Neural progenitor cell (in vitro differentiated cells): ENCODE results near the gene HSPB8. TPM values are rescaled to one million over a fixed set of nuclear protein-coding genes. Genes with fewer than 3 reads are reported as not detected.

Source experiments
- DNase-seq: peaks from one replicate; pipeline ENCODE4 v3.0.0-alpha.2; 2016; ENCODE audit warnings: low spot score
- H2AFZ ChIP-seq: fragments of 200-600 bp; sonication (generic); replicated peaks from 2 replicates; pipeline ENCODE4 v1.6.1; 2016; ENCODE audit warnings: antibody characterized with exemption
- H3F3A ChIP-seq: fragments of 200-600 bp; sonication (generic); 2 replicates; pipeline ENCODE4 v1.6.1; 2016; ENCODE audit warnings: antibody characterized with exemption, low read depth
- H3K27ac ChIP-seq: fragments of 200-600 bp; sonication (generic); 2 replicates; pipeline ENCODE4 v1.5.1; 2016; ENCODE audit warnings: mild to moderate bottlenecking
- H3K27me3 ChIP-seq: fragments of 200-600 bp; sonication (generic); 2 replicates; pipeline ENCODE4 v1.6.1; 2016; ENCODE audit warnings: mild to moderate bottlenecking, moderate library complexity
- H3K36me3 ChIP-seq: fragments of 200-600 bp; sonication (generic); 2 replicates; pipeline ENCODE4 v1.5.1; 2016
- H3K4me1 ChIP-seq: fragments of 200-600 bp; sonication (generic); 2 replicates; pipeline ENCODE4 v1.6.1; 2016; ENCODE audit warnings: mixed run types
- H3K4me2 ChIP-seq: fragments of 200-600 bp; sonication (generic); 2 replicates; pipeline ENCODE4 v1.6.1; 2016
- H3K4me3 ChIP-seq: fragments of 200-600 bp; sonication (generic); 2 replicates; pipeline ENCODE4 v1.5.1; 2016
- H3K79me2 ChIP-seq: fragments of 200-600 bp; sonication (generic); 2 replicates; pipeline ENCODE4 v1.6.1; 2016; ENCODE audit warnings: low read depth
- H3K9ac ChIP-seq: fragments of 200-600 bp; sonication (generic); 2 replicates; pipeline ENCODE4 v1.6.1; 2016
- H3K9me3 ChIP-seq: fragments of 200-600 bp; sonication (generic); 2 replicates; pipeline ENCODE4 v1.5.1; 2016; ENCODE audit warnings: low read depth
- H4K20me1 ChIP-seq: fragments of 200-600 bp; sonication (generic); 2 replicates; pipeline ENCODE4 v1.6.1; 2016; ENCODE audit warnings: low read depth
- H3K27ac Mint-ChIP-seq: 3 replicates; pipeline ENCODE4 v1.8.0; 2021; ENCODE audit warnings: mixed read lengths
- H3K27me3 Mint-ChIP-seq: 2 replicates; pipeline ENCODE4 v1.8.0; 2022; ENCODE audit warnings: low read depth, mild to moderate bottlenecking, inconsistent platforms, moderate library complexity, mixed read lengths; ENCODE audit not compliant: insufficient read depth
- H3K36me3 Mint-ChIP-seq: 3 replicates; pipeline ENCODE4 v1.8.0; 2021; ENCODE audit warnings: mixed read lengths
- H3K4me1 Mint-ChIP-seq: 3 replicates; pipeline ENCODE4 v1.8.0; 2021; ENCODE audit warnings: mixed read lengths
- H3K4me3 Mint-ChIP-seq: 3 replicates; pipeline ENCODE4 v1.8.0; 2021; ENCODE audit warnings: mild to moderate bottlenecking, moderate library complexity, mixed read lengths
- H3K9me3 Mint-ChIP-seq: 3 replicates; pipeline ENCODE4 v1.8.0; 2020; ENCODE audit warnings: mixed read lengths
- CTCF ChIP-seq: fragments of 200-600 bp; sonication (generic); IDR thresholded peaks from 2 replicates; pipeline ENCODE4 v1.5.1; 2017; ENCODE audit warnings: antibody characterized with exemption, mild to moderate bottlenecking
- EZH2 ChIP-seq: fragments of 200-600 bp; sonication (generic); IDR thresholded peaks from 2 replicates; pipeline ENCODE4 v1.6.1; 2017; ENCODE audit warnings: antibody characterized with exemption, mild to moderate bottlenecking, moderate library complexity
- EZH2phosphoT487 ChIP-seq: fragments of 200-600 bp; sonication (generic); IDR thresholded peaks from 2 replicates; pipeline ENCODE4 v1.6.1; 2017; ENCODE audit warnings: antibody characterized with exemption
- total RNA-seq: library from RNA; depleted of rRNA; stranded (reverse); fragments of >200 nt; gene quantifications from 2 replicates; pipeline ENCODE4 v1.2.3, GENCODE V29; 2015; ENCODE audit warnings: low replicate concordance

Gene HSPB8
- total RNA-seq, 1 donor from 2014 or later: not detected

GRCh38 chr12:119183942-119184695 lies 5.4 kb downstream of the HSPB8 start:
- H3K9me3 ChIP-seq: no peaks in the 10 kb centered on the region
- H3K27me3 ChIP-seq: peaks cover 8% of the 10 kb centered on the region
- Mint-ChIP-seq H3K27me3 (peaks cover 8% of the 10 kb centered on the region), H3K27ac (no peak overlapping the region), H3K36me3 (no peaks in the 10 kb centered on the region), H3K4me1 (peaks cover 18% of the 10 kb centered on the region), H3K9me3 (no peaks in the 10 kb centered on the region), H3K4me3 (no peak overlapping the region)
- H3K9ac ChIP-seq: no peak overlapping the region
- no peaks in the 10 kb centered on the region for H3K79me2 ChIP-seq
- no peaks in the 10 kb centered on the region for H3K36me3 ChIP-seq
- no peak overlapping the region for H3K4me3 ChIP-seq
- no peak overlapping the region for H3K27ac ChIP-seq
- H3K4me2 ChIP-seq: no peak overlapping the region
- H3F3A ChIP-seq: no peaks in the 10 kb centered on the region
- H3K4me1 ChIP-seq: no peaks in the 10 kb centered on the region
- no peak for DNase-seq
- H2AFZ ChIP-seq: no peak overlapping the region
- TF ChIP-seq CTCF (no peak), EZH2 (no peak), EZH2phosphoT487 (no peak)
- no peaks in the 10 kb centered on the region for H4K20me1 ChIP-seq

GRCh38 chr12:119195256-119195655 lies 16.5 kb downstream of the HSPB8 start:
- no peak for DNase-seq
- Histone ChIP-seq H3K4me1 (peaks cover 9% of the 10 kb centered on the region), H3K4me3 (no peak overlapping the region), H3K4me2 (no peak overlapping the region), H3F3A (no peaks in the 10 kb centered on the region), H3K36me3 (no peaks in the 10 kb centered on the region), H3K27ac (no peak overlapping the region), H4K20me1 (no peaks in the 10 kb centered on the region), H3K9ac (no peak overlapping the region), H3K79me2 (no peaks in the 10 kb centered on the region), H3K27me3 (no peaks in the 10 kb centered on the region), H2AFZ (no peak overlapping the region), H3K9me3 (no peaks in the 10 kb centered on the region)
- no peak overlapping the region for H3K27ac Mint-ChIP-seq
- no peaks in the 10 kb centered on the region for H3K9me3 Mint-ChIP-seq
- no peaks in the 10 kb centered on the region for H3K27me3 Mint-ChIP-seq
- H3K36me3 Mint-ChIP-seq: no peaks in the 10 kb centered on the region
- TF ChIP-seq EZH2phosphoT487 (no peak), CTCF (no peak), EZH2 (no peak)
- peaks cover 8% of the 10 kb centered on the region for H3K4me1 Mint-ChIP-seq
- H3K4me3 Mint-ChIP-seq: no peak overlapping the region

GRCh38 chr12:119198440-119198839 lies 19.7 kb downstream of the HSPB8 start:
- Mint-ChIP-seq H3K27ac (peak overlapping the region; percentile 70), H3K27me3 (no peaks in the 10 kb centered on the region), H3K9me3 (no peaks in the 10 kb centered on the region), H3K36me3 (no peaks in the 10 kb centered on the region), H3K4me1 (peaks cover 14% of the 10 kb centered on the region), H3K4me3 (no peak overlapping the region)
- Histone ChIP-seq H3K79me2 (no peaks in the 10 kb centered on the region), H3K27ac (no peak overlapping the region), H3K4me1 (peaks cover 15% of the 10 kb centered on the region), H3K36me3 (no peaks in the 10 kb centered on the region), H3K27me3 (no peaks in the 10 kb centered on the region), H2AFZ (no peak overlapping the region), H3F3A (peaks cover 6% of the 10 kb centered on the region), H3K9ac (no peak overlapping the region), H4K20me1 (no peaks in the 10 kb centered on the region), H3K4me3 (no peak overlapping the region), H3K9me3 (no peaks in the 10 kb centered on the region), H3K4me2 (no peak overlapping the region)
- no peak for DNase-seq
- no peak for TF ChIP-seq EZH2phosphoT487
- TF ChIP-seq EZH2: no peak
- no peak for TF ChIP-seq CTCF
